ENCODE measurements around the gene AP2S1.
"Not testable (repeated sequence)": the region's sequence is repeated elsewhere in the genome, so short reads cannot be mapped to it uniquely, and the experiment has no call there.

AP2S1 gene

DNA sequence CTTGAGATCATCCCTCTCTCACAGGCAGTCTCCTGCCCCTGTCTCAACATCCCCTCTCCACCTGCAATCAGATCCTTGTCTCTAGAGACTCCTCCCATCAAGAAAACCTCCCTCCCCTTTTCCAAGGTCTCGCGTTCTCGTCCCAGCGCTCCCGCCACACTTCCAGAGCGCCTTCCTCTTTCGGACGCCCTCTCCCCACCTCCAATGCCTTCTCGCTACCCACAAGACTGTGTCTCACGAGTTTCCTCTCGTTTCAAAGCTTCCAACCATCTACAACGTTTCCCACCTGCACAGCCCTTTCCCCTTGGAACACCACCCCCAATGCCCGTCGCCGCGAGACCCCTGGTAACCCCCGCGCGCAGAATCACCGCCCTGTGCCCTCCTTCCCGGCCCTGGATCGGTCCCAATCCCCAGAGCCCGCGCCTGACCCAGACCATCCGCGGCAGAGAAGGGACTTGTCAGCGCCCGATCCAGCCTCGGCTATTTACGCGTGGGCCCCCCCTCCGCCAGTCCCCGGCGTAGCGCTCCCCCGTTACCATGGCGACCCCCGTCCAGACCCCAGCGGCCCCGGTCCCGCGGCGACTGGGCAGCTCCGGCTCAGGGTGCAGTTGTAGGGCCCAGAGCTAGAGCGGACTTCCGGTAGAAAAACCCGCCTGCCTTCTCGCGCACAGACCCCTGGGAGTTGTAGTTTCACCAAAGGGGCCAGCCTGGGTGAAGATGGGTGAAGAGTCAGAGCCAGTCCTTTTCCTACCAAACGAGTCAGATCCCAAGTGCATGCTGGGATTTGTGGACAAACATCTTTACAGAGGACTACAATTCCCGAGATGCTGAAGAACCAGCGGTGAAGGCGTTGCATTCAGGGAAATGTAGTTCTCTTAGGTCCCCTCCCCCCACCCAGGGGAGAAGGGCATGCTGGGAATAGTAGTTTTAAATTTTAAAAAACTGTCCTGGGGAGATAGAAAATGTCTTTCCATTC, at the start of gene AP2S1:
Gene AP2S1, minus strand, starts transcription at position 619 of the 976 bp plus-strand sequence. Its CDS starts 80 bp downstream, at position 539.
- peak; percentile 91 for DNase-seq

DNA sequence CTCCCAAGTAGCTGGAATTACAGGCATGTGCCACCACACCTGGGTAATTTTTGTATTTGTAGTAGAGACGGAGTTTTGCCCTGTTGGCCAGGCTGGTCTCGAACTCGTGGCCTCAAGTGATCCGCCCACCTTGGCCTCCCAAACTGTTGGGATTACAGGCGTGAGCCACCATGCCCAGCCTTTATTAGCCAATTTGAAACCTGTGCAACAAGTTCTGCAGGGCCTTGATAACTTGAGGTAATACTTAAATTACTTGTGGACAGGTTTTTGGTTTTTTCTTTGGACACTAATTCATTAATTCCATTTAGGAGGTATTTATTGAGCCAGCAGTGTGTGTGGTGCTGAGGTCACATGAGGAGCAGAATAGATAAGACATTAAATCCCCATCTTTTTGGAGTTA, 49.7 kb upstream of the AP2S1 start:
- no peak for DNase-seq

DNA sequence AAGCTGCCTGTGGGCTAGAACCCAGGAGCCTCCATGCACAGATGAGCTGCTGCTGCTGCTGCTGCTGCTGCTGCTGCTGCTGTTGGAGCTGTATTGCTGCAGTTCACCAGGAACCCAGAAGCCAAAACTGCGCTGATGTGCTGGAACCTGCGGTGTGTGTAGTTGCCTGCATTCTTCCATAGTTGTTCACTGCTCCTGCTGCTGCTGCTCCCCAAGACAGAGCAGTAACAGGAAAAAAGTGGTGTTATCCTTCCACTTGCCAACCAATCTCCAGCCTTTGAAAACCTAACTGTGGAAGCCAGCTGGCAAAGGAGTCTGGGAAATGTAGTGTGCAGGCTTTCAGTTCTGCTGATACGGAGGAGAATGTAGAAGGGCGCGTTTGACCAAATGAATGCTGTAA, 48.1 kb upstream of the AP2S1 start:
- no peak for DNase-seq

GRCh38 chr19:46896076-46896794, 45.6 kb upstream of the AP2S1 start:
- no peak for DNase-seq

DNA sequence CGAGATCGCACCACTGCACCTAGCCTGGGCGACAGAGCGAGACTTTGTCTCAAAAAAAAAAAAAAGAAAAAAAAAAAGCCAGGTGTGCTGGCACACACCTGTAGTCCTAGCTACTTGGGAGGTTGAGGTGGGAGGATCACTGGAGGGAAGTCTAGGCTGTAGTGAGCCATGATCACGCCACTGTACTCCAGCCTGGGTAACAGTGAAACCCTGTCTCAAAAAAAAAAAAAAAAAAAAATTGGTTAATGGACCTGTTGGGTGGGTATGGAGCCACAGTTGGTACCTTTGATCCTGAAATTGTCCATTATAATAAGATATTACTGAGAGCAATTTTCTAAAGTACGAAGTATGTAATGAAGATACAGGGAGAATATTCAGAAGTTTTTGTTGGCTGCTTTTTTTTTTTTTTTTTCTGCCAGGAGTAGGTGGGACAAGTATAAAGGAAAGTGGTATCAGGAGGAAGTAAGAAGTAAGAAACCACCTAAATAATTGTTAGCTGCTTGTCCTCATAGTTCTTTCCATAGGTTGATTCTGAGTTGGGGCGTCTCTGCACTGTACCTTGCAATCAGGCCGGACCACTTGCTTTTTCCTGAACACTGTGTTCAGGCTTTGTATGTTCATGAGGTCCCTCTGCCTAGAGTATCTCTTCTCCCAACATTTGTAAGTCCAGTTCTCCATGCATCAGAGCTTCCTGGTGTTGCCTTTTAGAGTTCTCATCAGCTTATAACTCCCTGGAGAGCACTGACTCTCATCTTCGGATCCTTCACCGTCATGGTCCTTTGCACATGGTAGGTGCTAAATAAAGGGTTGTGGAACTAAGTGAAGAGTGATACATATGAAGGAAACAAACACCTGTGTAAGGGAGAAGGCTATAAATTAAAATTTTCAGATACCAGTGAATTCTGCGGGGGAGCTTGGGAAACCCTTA, 41.9 kb upstream of the AP2S1 start:
- no peak for DNase-seq

DNA sequence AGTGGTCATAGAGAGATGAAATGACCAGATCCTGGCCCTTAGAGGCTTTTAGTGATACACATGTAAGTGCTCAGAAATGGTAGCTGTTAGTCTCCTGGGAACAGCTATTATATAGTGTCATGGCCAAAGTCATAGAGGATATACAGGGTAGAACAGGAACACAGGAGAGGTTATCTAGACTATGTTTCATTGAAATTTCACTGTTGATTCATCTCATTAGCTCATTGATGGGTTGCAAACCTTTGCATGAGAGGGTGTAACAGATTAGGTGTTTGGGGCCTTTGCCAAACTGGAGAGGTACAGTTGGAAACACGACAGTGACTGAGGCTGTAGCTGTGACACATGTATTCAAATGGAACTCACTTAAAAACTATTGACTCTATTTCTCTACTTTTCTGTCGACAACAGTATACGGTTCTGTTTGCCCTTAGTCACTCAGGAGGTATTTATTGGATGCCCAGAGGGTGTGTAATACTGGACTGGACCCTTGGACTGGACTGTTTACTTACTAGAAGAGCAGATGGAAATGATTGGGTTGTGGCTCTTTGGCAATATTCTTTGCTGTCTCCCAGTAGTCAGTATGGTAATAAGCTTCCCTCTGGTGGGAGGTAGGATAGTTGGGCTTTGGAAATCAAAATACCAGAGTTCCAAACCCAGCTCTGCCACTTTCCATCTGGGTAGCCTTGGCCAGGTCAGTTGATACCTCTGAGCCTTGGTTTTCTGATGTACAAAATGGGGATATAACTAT, 40.0 kb upstream of the AP2S1 start:
- no peak for DNase-seq

- DNase-seq = no peak
Observed at GRCh38 chr19:46887240-46887782, 36.7 kb upstream of the AP2S1 start.

GRCh38 chr19:46886546-46887239, 36.0 kb upstream of the AP2S1 start:
- DNase-seq = no peak

DNA sequence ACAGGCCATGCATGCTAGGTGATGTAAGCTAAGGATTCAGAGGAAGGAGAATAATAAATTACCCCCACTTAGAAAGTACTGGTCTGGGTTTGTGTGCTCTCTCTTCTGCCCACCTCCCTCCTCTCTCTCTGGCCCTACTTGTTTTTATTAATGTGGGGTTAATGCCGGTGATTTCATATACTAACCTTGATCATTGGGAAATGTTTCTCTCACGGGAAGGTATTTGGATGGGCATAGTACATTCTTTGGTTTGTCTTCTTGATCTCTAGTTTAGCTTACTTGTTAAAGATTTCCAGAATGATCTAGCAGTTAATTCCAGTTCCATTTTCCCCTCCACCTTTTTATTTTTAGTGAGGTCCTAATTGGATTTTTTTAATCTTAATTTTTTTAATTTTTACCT, 34.8 kb upstream of the AP2S1 start:
- DNase-seq = no peak

- DNase-seq = not testable (repeated sequence)
Observed at GRCh38 chr19:46882751-46883150, 32.1 kb upstream of the AP2S1 start.

- no peak for DNase-seq
Observed at GRCh38 chr19:46882034-46882433, 31.4 kb upstream of the AP2S1 start.

- DNase-seq = no peak
Observed at GRCh38 chr19:46881092-46881491, 30.4 kb upstream of the AP2S1 start.

GRCh38 chr19:46880431-46880830, 29.8 kb upstream of the AP2S1 start:
- no peak for DNase-seq

DNA sequence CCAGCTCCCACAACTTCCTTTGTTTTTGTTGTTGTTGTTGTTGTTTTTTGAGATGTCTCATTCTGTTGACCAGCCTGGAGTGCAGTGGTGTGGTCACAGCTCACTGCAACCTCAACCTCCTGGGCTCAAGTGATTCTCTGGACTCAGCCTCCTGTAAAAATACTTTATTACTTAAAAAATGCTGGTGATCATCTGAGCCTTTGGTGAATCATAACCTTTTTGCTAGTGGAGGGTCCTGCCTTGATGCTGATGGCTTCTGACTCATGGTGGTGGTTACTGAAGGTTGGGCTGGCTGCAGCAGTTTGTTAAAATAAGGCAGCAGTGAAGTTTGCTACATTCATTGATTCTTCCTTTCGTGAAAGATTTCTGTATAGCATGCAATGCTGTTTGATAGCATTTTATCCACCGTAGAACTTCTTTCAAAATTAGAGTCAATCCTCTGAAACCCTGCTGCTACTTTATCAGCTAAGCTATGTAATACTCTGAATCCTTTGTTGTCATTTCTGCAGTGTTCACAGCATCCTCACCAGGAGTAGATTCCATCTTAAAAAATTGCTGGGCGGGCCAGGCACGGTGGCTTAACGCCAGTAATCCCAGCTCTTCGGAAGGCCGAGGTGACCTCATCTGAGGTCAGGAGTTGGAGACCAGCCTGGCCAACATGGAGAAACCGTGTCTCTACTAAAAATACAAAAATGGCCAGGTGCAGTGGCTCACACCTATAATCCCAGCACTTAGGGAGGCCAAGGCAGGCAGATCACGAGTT, 28.1 kb upstream of the AP2S1 start:
- no peak for DNase-seq

DNA sequence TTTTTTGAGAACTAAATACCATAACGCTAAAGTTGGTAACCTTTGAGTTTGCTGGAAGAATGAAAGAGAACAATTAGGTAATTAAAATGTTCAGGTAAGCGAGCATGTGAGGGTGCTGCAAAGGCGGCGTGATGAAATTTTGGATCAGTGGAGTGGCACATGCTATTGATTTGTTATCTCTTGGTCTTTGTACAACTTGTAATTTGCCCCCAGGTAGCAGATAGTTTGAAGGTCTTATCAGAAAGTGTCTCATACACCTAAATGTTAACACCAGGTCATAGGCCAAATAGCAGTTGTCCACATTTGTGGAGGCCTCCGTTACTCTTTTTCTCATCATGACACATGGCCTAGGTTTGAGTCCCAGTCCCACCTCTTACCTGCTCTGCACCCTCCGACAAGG, 25.0 kb upstream of the AP2S1 start:
- no peak for DNase-seq

DNA sequence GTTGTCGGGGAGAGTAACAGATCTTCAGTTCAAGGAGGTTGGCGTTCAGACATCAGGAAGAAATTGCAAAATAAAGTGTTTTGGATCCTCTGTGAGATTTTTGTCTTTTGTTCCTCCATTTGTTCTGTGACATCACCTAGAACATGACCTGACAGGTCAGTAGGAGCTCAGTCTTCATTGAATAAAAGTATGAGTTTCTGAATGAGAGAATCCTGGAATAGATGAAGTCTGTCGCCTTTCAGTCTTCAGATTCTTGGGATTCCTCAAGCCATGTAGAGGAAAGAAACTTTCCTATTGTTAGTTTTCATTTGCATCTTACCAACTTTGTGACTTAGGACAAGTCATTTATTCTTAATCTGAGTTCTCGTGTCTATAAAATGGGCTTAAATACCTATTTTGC, 24.6 kb upstream of the AP2S1 start:
- DNase-seq = no peak

DNA sequence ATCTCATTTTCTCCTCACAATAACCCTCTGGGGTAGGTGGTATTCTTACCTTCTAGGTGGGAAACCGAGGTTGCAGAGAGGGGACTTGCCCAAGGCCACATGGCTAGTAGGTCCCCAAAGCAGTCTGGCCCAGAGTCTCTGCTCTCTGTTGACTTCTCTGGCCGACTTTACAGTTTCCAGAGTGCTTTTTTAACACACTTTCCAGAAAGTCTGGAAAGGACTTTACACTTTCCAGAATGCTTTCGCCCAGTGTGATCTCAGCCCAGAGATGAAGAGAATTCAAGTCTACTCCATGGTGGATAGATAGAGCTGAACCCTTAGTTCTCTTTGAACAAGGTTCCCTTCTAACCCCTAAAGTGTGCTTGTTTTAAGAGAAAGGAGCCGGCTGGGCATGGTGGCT, 22.3 kb upstream of the AP2S1 start:
- DNase-seq = no peak

GRCh38 chr19:46871173-46871572, 20.5 kb upstream of the AP2S1 start:
- DNase-seq = not testable (repeated sequence)

- DNase-seq = no peak
Observed at GRCh38 chr19:46868025-46868802, 17.6 kb upstream of the AP2S1 start.

- DNase-seq = no peak
Observed at GRCh38 chr19:46867170-46867569, 16.5 kb upstream of the AP2S1 start.

Data from CD4-positive, alpha-beta T cell treated with Interleukin-17A for 4 hours (primary cell).